Body of pancreas (tissue), 4 donors: ENCODE measurements around the gene POLR3G.

Experiments
- POLR2A ChIP-seq, 3 donors: fragments of 450-650 bp; IDR thresholded peaks; one replicate each; pipeline ENCODE4 v1.6.1; 2016; ENCODE audit warnings: antibody characterized with exemption in 3 of 3, mild to moderate bottlenecking in 2 of 3
- TF ChIP-seq, protein P1 (sequence below), 7 experiments: fragments of 450-650 bp in 4 of 7; fragments of 200-600 bp in 3 of 7; sonication (generic) in 3 of 7; IDR thresholded peaks; one replicate each; pipeline ENCODE4 v1.5.1; 2016 to 2019; ENCODE audit warnings: antibody characterized with exemption in 7 of 7

DNA sequence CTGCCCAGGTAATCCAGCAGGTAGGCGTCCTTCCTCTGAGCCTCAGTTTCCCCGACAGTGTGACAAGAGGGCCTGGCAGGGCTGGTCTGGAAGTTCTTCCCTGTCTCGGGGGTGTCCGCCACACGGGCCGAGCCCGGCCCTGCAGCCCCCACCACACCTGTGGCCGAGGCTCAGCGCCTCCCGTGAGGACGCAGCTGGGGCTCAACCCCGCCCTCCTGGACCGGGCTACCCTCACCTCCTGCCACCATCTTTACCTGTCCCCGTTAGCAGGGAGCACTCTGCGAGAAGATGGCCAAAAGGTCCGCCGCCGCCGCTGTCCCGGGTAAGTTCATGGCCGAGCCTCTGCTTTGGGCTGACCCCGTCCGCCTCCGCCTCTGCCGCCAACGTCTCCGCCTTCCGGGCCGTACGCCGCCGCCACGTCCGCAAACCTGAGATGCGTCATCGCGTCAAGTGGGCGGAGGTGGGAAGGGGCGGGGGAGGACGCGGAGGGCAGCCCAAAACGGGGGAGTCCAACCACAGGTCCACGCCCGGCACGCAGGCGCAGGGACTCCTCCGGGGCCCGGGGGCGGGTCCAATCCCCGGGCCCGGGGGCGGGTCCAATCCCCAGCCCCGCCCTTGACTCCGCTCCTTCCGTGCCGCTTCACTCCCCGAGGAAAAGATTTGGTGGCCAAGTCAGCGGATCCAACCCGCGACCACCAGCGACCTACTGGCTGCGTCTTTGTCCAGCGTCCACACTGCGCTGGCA, 54.7 kb downstream of the POLR3G start, which contains the start of gene LYSMD3:
- peak; percentile 92 to 96 (median 93) for TF ChIP-seq POLR2A (IDR thresholded peaks at IDR 0.05)
- TF ChIP-seq, protein P1, sequence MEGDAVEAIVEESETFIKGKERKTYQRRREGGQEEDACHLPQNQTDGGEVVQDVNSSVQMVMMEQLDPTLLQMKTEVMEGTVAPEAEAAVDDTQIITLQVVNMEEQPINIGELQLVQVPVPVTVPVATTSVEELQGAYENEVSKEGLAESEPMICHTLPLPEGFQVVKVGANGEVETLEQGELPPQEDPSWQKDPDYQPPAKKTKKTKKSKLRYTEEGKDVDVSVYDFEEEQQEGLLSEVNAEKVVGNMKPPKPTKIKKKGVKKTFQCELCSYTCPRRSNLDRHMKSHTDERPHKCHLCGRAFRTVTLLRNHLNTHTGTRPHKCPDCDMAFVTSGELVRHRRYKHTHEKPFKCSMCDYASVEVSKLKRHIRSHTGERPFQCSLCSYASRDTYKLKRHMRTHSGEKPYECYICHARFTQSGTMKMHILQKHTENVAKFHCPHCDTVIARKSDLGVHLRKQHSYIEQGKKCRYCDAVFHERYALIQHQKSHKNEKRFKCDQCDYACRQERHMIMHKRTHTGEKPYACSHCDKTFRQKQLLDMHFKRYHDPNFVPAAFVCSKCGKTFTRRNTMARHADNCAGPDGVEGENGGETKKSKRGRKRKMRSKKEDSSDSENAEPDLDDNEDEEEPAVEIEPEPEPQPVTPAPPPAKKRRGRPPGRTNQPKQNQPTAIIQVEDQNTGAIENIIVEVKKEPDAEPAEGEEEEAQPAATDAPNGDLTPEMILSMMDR (IDR thresholded peaks at IDR 0.05): no peak
